ENCODE results near the gene ERFL. TPM values are rescaled to one million over a fixed set of nuclear protein-coding genes. Genes with fewer than 3 reads are reported as not detected.

ERFL gene
- total RNA-seq, 1 experiment from 2014 or later = 0.79 TPM

GRCh38 chr19:41906916-41907680, 21.2 kb downstream of the ERFL start:
- TF ChIP-seq ATF3 (IDR thresholded peaks at IDR 0.05) (no peak), POLR2AphosphoS5 (IDR thresholded peaks at IDR 0.05; ENCODE audit: low read depth, low read length) (no peak), ZNF274 (IDR thresholded peaks at IDR 0.05; ENCODE audit: low read depth, low read length) (no peak), YY1 (IDR thresholded peaks at IDR 0.05; ENCODE audit: extremely low read depth, insufficient replicate concordance, low read depth, low read length) (no peak), ZBTB33 (IDR thresholded peaks at IDR 0.05; ENCODE audit: extremely low read depth, insufficient replicate concordance, low read length) (no peak), RAD21 (IDR thresholded peaks at IDR 0.05; ENCODE audit: low read depth) (no peak), SRF (IDR thresholded peaks at IDR 0.05; ENCODE audit: low read depth) (no peak), EGR1 (IDR thresholded peaks at IDR 0.05; ENCODE audit: low read depth) (no peak), CEBPB (IDR thresholded peaks at IDR 0.05; ENCODE audit: low read depth) (no peak), TCF7L2 (IDR thresholded peaks at IDR 0.05; ENCODE audit: borderline replicate concordance, extremely low read depth, insufficient read depth, insufficient read length) (no peak), EZH2 (IDR thresholded peaks at IDR 0.05) (no peak), JUND (IDR thresholded peaks at IDR 0.05) (no peak), SP1 (IDR thresholded peaks at IDR 0.05; ENCODE audit: low read depth) (no peak)
- TF ChIP-seq, protein P1, sequence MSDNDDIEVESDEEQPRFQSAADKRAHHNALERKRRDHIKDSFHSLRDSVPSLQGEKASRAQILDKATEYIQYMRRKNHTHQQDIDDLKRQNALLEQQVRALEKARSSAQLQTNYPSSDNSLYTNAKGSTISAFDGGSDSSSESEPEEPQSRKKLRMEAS (IDR thresholded peaks at IDR 0.05) = no peak
- TF ChIP-seq, protein P2, sequence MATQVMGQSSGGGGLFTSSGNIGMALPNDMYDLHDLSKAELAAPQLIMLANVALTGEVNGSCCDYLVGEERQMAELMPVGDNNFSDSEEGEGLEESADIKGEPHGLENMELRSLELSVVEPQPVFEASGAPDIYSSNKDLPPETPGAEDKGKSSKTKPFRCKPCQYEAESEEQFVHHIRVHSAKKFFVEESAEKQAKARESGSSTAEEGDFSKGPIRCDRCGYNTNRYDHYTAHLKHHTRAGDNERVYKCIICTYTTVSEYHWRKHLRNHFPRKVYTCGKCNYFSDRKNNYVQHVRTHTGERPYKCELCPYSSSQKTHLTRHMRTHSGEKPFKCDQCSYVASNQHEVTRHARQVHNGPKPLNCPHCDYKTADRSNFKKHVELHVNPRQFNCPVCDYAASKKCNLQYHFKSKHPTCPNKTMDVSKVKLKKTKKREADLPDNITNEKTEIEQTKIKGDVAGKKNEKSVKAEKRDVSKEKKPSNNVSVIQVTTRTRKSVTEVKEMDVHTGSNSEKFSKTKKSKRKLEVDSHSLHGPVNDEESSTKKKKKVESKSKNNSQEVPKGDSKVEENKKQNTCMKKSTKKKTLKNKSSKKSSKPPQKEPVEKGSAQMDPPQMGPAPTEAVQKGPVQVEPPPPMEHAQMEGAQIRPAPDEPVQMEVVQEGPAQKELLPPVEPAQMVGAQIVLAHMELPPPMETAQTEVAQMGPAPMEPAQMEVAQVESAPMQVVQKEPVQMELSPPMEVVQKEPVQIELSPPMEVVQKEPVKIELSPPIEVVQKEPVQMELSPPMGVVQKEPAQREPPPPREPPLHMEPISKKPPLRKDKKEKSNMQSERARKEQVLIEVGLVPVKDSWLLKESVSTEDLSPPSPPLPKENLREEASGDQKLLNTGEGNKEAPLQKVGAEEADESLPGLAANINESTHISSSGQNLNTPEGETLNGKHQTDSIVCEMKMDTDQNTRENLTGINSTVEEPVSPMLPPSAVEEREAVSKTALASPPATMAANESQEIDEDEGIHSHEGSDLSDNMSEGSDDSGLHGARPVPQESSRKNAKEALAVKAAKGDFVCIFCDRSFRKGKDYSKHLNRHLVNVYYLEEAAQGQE (IDR thresholded peaks at IDR 0.05; ENCODE audit: low read depth) = no peak
- no TSS peak for BruUV-seq (replicated peaks)
- Histone ChIP-seq H3K4me1 (ENCODE audit: control insufficient read depth in 1 of 2, insufficient read depth in 2 of 2, low read length in 2 of 2) (peaks cover 0 to 6% of the 10 kb centered on the region in 2 experiments; a peak in 1 of 4 replicates), H3K27ac (ENCODE audit: low read depth, low read length) (no peak overlapping the region), H2AFZ (ENCODE audit: low read depth, low read length, poor library complexity, severe bottlenecking) (no peak overlapping the region), H3K9ac (ENCODE audit: low read length) (no peak overlapping the region), H3K4me3 (replicated peaks in 1 of 2; ENCODE audit: low read depth in 1 of 2, low read length in 2 of 2) (no peak overlapping the region), H3K9me2 (ENCODE audit: insufficient read depth) (no peaks in the 10 kb centered on the region), H3K36me3 (ENCODE audit: control insufficient read depth in 1 of 2, insufficient read depth in 2 of 2, low read length in 2 of 2) (peaks cover 23 to 29% of the 10 kb centered on the region in 2 experiments; a peak in 3 of 4 replicates), H4K20me1 (ENCODE audit: insufficient read depth) (no peaks in the 10 kb centered on the region), H3K79me2 (ENCODE audit: insufficient read depth, low read length) (no peaks in the 10 kb centered on the region), H3K27me3 (ENCODE audit: insufficient read depth, low read length) (no peaks in the 10 kb centered on the region), H3K4me2 (ENCODE audit: low read length) (no peak overlapping the region), H3K9me3 (ENCODE audit: control insufficient read depth in 1 of 2, insufficient read depth in 1 of 2, low read depth in 1 of 2, low read length in 2 of 2) (no peaks in the 10 kb centered on the region)
- intact Hi-C loops (cut with micrococcal nuclease) = no loop called here
- RAD21 ChIA-PET (ENCODE audit: low non-redundant PET in 1 of 2, low total read pairs in 2 of 2, uncharacterized antibody in 2 of 2, unreplicated experiment in 2 of 2) = no interaction called here
- POLR2A ChIA-PET = no interaction called here
- ATAC-seq (no peak), DNase-seq (ENCODE audit: low read depth, low spot score) (no peak)
- CTCF ChIA-PET = no interaction called here

Measured in HCT116 (cell line).